NCI-H1436 treated with DMSO at 0.1 percent for 48 hours (cell line): Measurements from ENCODE around the gene CASKIN1.

Experiments
- DNase-seq: peaks from one replicate; lab custom pipeline; 2025; lab: John Stamatoyannopoulos, UW

The CASKIN1 gene

DNA sequence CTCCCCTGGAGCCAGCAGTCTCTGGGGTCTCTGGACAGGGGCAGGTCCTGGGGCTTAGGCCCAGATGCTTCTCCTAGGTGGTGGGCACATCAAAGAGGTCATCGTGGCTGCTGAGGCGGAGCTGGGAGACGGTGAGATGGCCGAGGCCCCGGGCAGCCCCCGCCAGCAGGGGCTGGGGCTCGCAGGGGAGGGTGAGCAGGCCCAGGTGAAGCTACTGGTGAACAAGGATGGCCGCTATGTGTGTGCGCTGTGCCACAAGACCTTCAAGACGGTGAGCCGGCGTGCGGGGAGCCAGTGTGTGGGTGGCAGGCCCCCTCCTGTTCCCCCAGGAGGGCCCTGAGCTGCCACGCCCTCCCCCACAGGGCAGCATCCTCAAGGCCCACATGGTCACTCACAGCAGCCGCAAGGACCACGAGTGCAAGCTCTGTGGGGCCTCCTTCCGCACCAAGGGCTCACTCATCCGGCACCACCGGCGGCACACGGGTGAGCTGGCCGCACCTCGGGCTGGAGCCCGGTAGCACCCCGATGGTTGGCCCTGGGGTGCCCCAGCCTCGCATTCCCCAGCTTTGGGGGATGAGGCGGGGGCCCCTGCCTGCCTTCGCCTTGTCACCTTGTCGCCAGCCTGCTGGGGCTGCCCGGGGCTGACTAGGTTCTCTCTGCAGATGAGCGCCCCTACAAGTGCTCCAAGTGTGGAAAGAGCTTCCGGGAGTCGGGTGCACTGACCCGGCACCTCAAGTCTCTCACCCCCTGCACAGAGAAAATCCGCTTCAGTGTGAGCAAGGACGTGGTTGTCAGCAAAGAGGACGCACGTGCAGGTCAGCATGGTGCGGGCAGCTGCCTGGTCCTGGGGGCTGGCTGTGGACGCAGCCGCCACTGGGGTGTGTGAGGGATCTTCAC lies 35.9 kb upstream of the CASKIN1 start:
- no peak for DNase-seq

DNA sequence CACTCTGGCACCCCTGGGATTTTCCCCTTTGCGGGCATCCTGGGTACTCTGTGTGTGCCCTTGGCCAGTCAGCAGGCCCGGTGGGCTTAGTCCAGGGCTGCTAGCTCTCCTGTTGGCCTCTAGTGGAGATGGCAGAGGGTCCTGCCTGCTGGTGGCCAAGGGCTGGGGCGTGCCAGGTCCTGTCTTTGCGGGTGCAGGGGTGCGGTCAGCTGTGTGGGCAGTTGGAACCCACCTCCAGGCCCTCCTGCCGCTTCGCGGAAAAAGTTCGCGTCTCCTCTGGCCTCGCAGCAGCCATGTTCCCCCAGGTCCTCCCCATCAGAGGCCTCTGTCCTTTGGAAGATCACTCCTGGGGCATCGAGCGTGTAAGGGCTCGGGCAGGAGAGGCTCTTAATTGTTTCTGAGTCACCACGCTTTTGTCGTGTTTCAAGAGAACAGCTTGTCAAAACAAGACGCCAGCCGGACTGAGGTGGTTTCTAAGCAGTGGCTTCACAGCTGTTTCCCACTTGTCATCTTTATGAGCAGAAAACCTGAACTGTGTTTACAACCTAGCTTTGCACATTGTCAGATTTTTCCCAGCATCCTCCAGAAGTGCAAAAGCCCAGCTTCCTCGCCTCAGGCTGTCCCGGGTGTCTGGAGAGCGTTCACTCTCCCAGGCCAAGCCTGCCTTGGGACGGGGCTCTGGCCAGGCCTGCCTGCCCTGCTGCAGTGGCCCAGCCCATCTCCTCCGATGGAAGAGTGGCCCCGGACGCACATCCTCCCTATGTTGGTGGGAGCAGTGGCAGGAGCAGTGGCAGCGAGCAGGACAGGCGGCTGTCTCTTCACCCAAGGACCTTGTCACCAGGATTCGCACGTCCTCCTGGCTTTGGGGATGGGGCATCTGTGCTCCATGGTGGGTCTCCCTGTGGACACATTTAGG lies 34.9 kb upstream of the CASKIN1 start:
- no peak for DNase-seq

DNA sequence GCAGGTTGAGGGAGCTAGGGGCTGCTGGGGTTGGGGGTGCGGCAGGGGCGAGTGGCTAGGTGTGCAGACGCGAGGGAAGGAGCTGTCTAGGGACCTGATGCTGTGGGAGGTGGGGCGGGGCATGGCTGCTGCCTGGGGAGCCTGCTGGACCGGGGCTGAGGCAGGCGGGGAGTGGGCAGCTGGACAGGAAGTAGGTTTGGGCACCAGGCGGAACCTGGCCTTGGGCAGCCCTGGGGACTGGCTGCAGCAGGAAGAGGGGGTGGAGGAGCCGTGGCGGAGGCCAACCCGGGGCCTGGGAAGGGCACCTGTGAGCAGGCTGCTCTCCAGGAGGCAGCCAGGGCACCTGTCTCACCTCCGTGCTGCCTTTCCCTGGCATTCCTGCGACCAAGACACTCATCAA lies 34.0 kb upstream of the CASKIN1 start:
- no peak for DNase-seq

DNA sequence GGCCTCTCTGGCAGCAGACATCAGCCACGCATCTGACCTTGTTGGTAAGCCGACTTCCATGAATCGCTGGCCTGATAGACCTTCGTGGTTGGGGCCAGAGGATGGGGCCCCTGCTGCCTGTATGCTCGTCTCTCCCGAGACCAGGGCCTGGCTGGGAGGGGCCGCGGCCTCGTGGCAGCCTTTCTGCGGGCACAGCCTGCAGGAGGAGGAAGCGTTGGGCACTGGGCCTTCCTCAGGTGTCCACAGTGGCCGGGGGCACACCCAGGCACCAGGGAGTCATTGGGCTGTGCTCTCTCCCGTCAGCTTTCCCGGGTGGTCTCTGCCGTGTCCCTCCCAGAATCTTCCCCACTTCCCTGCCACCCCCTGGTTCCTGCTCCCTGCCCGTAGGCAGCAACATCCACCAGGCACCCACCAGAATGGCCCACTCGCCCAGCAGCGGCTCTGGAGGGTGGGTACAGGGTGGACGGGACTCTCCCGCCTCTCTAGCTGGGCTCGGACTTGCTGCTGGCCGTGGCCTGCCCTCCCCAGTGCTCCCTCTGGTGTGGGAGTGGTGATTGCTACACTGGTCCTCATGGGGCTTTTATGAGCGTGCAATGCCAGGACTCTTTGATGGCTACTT lies 33.3 kb upstream of the CASKIN1 start:
- DNase-seq = no peak

DNA sequence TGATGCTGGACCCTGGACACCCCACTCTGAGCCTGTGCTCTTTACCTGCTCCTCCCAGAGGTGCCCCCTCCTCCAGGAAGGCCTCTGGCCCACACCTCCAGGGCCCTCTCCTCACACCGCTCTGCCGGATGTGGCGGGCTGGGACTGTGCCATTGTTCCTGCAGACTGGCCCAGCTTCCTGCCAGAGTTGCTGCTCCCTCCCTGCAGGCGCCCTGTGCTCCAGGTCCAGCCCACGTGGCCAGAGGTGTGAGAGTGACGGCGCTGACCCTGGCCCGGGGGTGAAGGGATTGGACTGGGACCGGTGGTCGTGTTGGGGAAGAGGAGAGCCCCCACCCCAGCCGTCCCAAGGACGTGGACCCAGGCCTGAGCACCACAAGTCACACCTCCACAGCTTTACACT lies 32.7 kb upstream of the CASKIN1 start:
- no peak for DNase-seq

DNA sequence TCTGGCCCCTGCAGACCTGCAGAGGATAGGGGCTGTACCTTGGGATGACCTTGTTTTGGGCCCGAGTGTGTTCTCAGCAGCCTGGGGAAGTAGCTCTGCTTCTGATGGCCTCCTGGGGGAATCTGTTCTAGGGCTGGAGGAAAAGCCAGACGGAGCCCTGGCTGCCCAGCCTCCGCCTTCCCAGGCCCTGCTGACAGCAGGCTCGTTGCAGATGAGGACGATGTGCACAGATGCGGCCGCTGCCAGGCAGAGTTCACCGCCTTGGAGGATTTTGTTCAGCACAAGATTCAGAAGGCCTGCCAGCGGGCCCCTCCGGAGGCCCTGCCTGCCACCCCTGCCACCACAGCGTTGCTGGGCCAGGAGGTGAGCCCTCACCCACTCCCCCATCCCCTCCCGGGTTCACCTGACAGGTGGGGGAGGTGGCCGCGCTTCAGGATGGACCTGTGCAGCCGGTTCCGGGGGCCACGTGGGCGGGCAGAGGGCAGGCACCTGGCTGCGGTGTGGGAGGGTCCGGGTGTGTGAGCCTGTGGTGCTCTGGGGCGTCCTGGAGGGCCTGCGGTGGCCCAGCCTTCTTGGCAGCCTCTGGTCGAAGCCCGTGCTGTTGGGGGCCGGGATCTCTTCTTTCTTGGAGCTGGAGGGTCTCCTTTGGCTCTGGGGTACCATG lies 31.9 kb upstream of the CASKIN1 start:
- DNase-seq = no peak

DNA sequence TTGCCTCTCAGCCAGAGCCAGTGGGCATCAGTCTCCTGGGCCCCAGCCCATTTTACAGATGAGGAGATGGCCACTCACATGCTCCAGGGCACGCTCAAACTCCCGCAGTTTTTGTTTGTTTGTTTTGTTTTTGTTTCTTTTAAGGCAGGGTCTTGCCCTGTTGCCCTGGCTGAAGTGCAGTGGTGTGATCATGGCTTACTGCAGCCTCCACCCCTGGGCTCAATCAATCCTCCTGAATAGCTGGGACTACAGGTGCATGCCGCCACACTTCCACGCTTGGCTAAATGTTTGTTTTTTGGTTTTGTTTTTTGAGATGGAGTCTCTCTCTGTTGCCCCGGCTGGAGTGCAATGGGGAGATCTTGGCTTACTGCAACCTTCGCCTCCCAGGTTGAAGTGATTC lies 30.5 kb upstream of the CASKIN1 start:
- DNase-seq = no peak

DNA sequence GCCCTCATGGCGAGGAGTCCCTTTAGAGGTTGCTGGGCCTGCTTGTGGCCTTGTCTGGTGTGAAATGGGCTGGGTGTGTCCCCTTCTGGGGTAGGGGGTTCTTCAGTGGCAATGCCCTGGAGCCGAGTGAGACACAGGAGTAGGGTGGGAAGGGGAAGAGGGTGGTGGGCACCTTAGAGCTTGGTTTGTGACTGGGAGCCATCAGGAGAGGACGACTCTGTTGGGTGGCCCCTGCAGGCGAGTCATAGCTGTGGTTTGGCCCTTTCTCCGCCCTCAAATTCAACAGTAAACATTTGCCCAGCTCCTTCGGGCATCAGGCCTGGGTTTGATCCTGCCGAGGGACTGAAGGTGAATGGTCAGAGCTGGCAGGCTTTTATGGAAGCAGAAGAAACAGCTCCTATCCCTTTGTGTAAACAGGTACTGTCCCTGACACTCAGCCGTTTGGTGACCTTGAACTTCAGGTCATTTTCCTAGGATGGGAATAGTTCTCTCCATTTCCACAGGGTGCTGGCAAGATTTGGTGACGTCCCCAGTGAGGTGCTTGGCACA lies 29.9 kb upstream of the CASKIN1 start:
- DNase-seq = no peak

DNA sequence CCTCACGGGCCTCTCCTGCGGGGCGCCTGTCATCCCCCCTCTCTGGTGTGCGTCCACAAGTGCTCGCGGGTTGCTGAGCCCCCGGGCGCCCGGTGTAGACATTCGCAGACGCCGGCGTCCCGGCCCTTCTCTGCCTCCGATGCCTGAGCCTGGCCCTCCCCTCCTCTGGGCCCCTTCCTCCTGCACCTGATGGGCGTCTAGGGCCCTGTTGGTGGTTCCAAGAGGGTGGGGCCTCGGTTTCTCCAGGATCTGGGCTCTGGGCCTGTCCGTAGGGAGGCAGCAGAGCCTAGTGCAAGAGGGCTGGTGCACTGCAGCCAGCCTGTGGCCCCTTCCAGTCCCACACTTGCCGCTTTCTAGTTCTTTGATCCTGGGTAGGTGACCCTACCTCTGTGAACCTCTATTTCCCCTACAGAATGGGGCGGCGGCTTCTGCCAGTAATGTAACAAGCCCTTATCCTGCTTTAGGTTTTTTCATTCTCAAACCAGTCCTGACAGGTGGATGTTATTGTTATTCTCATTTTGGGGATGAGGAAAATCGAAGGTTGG lies 27.6 kb upstream of the CASKIN1 start:
- no peak for DNase-seq

DNA sequence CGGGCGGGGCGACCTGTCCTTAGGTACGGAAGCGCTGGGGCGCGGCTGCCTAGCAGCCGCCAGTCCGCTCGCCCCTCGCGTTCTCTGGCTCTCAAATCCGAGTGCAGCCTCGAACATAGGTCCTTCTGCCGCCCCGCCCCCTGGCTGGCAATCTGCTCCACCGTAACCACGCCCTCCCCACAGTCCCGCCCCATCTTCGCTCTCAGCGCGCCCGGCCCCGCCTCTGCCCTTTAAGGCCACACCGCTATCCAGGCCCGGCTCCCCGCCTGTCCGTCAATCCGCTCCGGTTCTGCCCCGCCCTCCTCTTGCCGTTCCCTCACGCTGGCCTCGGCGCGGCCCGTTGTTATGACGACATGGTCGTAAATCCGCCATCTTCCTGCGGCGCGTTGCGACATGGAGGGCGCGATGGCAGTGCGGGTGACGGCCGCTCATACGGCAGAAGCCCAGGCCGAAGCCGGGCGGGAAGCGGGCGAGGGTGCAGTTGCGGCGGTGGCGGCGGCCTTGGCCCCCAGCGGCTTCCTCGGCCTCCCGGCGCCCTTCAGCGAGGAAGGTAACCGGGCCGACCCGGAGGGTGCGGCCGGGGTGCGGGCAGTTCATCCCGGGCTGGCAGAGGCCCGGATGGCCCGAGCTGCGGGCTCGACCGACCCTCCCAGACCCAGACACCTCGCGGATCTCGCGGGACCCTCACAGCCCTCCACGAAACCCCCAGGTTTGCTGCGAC lies 27.0 kb upstream of the CASKIN1 start, which contains the start of gene E4F1:
Gene E4F1 (plus strand): TSS at position 371 of the 721 bp plus-strand sequence. CDS start 23 bp downstream, at position 394.
- DNase-seq = peak; percentile 91

DNA sequence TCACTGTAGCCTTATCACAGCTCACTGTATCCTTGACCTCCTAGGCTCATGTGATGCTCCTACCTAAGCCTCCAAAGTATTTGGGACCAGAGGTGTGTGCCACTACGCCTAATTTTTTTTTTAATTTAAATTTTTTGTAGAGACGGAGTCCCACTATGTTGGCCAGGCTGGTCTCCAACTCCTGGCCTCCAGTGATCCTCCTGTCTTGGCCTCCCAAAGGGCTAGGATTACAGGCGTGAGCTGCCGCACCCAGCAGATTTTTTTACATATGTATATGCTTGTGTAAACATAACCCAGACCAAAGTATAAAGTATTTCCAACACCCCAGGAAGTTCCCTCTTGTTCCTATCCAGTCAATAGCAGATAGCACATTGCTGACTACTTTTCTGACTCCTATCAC lies 19.9 kb upstream of the CASKIN1 start:
- no peak for DNase-seq

DNA sequence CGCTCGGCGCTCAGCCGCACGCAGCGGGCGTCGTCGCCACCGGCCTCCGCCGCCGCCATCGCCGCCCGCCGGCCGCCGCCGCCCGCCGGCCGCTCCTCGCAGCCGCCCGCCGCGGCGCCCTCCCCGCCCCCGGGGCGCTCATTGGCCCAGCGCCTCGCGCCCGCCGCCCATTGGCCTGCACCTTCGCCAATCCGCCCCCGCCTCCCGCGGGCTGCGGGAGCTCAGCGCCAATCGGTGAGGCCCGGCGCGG lies 18.2 kb upstream of the CASKIN1 start, which contains the start of gene PGP:
Gene PGP (minus strand): TSS at position 122 of the 250 bp plus-strand sequence. CDS start 63 bp downstream, at position 59.
- DNase-seq = no peak

DNA sequence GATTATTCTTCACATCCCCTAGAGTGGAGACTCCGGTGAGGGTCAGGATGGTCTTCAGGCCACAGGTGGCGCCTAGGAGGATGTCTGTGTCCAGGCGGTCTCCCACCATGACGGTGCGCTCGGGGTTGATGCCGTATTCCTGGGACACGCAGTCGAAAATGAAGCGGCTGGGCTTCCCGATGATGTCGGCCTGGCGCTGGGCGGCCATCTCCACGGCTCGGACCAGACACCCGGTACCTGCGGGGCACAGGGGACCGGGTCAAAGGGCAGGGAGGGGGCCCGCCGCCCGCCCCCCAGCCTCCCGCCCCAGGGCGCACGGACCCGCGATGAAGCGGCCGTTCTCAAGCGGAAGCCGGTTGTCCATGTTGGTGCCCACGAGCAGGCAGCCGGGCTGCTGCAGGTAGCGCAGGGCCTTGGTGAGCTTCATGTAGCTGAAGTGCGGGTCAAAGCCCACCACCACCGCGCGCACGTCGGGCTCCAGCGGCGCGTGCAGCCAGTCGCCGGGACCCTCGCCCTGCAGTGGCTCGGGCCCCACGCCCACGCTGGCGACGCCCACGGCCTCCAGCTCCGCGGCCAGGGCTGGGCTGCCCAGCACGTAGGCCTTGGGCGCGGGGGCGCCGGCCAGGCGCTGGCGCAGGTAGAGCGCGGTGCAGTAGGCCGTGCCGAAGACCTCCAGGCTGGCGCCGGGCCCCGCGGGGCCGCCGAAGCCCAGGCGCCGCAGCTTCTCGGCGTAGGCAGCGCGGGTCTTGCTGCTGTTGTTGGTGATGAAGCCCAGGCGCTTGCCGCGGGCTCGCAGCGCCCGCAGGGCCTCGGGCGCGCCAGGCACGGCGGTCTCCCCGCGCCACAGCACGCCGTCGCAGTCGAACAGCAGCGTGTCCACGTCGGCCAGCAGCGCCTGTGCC lies 17.7 kb upstream of the CASKIN1 start:
- DNase-seq = no peak

DNA sequence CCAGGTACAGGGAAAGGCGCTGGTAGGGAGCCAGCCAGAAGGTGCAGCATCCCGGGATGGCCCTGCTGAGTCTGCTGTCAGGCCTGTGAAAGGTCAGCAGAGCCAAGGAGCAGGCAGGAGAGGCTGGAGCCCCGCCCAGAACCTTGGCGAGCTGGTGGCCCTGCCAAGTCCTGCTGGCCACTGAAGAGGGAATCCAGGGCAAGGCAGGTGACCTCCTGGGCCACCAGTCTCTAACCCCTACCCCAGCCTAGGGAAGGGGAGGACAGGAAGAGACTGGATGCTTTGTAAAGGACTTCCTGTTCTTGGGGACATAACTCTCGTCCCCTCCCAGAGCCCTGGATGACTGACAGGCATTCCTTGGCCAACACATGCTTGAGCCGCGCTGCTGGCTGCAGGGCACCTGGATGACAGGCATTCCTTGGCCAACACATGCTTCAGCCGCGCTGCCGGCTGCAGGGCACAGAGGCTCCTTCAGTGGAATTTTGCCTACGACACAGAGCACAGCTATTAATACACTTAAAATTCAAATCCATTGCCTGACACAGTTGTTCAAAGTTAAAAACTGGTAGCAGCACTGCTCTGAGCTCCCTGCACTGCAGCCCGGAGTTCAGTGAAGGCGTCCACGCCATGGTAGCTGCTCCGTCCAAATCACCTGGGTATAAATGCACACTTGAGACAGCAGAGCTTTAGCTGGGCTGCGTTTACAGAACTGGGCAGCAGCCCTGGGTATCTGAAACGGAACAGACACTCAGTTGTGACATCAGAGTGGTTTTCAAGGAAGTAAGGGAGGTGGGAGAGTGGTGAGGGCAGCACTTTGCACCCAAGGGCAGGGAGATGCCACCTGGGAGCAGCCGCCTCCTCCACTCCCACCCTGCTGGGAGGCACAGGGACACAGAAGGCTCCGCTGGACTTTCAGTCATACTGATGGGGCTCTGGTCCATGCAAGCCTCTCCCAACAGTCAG lies 16.2 kb upstream of the CASKIN1 start:
- no peak for DNase-seq

DNA sequence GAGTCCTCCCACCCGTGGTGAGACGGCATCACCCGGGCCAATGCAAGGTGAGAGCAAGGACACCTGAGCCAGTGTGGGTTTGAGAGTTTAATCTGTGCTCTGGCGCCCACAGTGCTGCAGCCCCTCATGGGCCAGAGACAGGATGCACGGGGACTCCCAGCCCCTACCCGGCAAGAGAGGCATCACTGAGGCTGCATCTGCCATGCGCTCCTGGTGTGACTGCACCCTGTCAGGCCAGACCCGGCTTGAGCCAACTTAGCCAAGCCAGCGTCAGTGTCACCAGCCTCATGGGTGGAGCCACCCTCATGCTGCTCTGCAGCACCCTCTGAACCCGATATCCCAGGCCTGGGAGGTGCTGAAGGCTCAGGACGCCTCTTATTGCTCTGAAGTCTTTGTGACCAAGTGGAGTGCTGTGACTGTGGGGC lies 15.5 kb upstream of the CASKIN1 start:
- no peak for DNase-seq

DNA sequence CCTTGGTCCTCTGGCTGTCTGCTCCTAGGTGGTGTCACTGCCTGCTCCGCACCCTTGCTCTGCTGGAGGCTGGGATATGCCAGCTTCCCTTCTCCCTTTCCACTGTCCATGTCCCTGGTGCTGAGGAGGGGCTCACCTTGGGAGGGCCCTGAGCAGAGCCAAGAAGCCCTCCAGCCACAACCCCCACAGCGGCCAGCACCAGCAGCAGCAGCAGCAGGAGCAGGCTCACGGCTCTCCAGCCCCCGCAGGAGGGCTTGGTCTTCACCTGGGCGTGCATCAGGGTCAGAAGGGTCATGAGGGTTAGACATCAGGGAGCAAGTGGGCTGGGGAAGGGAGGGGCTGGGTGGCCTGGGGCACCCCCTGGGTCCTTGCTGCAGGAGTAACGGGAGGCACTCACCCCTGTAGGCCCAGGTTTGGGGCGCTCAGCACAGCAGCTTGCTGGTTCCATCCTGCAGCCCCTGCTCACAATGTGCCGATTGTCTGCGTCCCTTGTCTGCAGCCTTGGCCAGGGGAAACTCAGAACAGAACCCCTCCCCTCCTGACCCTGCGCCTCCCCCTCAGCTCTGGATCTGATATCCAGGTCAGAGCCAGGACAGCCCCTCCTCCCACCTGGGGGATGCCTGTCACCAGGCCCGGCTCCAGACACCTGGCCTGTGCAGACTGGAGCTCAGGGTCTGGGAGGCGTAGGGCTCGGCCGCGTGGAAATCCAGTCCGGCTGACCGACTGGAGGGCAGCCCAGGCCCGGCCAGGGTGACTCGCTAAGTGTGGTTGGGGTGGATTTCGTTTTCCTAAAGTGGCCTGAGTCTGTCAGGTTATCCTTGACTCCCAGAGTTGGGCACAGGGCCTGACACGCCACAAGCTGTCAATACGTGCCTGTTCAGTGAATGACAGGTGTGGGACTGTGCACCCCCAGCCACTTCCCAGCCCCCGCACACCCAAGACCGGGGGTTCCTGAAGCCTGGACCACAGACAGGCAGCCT lies 14.3 kb upstream of the CASKIN1 start, which contains the start of gene BRICD5:
Gene BRICD5 (minus strand): TSS at position 478 of the 980 bp plus-strand sequence. CDS start 30 bp downstream, at position 448.
- no peak for DNase-seq

DNA sequence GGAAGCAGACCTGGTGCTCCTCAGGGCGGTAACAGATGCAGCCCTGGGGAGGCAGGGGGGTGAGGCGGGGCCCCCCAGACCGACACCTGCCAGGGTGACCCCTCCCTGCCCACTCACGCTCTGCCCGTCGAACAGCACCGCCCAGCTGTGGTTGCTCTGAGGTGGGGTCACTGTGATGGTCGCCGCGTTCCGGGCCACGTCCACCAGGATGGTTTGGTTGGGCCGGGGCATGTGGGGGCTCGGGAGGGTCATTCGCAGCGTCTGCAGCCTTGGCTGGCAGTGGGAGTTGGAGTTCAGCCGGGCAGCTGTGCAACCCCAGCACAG lies 13.6 kb upstream of the CASKIN1 start:
- no peak for DNase-seq
